IMR-90 (cell line): ENCODE results near the gene MROH8. TPM values are rescaled to one million over a fixed set of nuclear protein-coding genes. Genes with fewer than 3 reads are reported as not detected.

Experiments
- ATAC-seq: fragments of 200-7000 bp; cut with Tn5 transposase; 2 replicates; pipeline ENCODE4 v1.9.1; 2020; ENCODE audit warnings: low read depth, mild to moderate bottlenecking, moderate library complexity
- BruUV-seq: library from RNA; stranded (reverse); fragments of 400-500 nt; replicated peaks from 2 replicates; lab custom pipeline; 2021; lab: Mats Ljungman, UMichigan
- CTCF ChIA-PET: fragments of 300-600 bp; formaldehyde crosslinking; extraction: SDS; loops from one replicate; lab custom pipeline; 2021; ENCODE audit warnings: antibody characterized with exemption; lab: Yijun Ruan, JAX
- POLR2A ChIA-PET: fragments of 300-600 bp; sonication (Branson Sonifier 250); formaldehyde crosslinking; loops from one replicate; lab custom pipeline; 2022; ENCODE audit warnings: antibody characterized with exemption; ENCODE audit not compliant: unreplicated experiment; lab: Charles Lee
- DNase-seq: peaks from one replicate; pipeline ENCODE4 v3.0.0; 2013
- H2AFZ ChIP-seq: replicated peaks from 2 replicates; pipeline ENCODE3; 2013; ENCODE audit warnings: low read length, mild to moderate bottlenecking; ENCODE audit not compliant: poor library complexity
- H2AK5ac ChIP-seq: 2 replicates; pipeline ENCODE4 v1.6.1; 2013; ENCODE audit warnings: low read depth, low read length, inconsistent platforms
- H2AK9ac ChIP-seq: replicated peaks from 2 replicates; pipeline ENCODE3; 2013; ENCODE audit warnings: mild to moderate bottlenecking, low read depth, low read length, moderate library complexity; ENCODE audit not compliant: poor library complexity
- H2BK120ac ChIP-seq: 2 replicates; pipeline ENCODE4 v1.6.1; 2013; ENCODE audit warnings: low read depth, low read length, inconsistent platforms
- H2BK15ac ChIP-seq: 3 replicates; pipeline ENCODE4 v1.6.1; 2013; ENCODE audit warnings: low read depth, low read length, inconsistent platforms
- H2BK20ac ChIP-seq: 2 replicates; pipeline ENCODE4 v1.6.1; 2013; ENCODE audit warnings: low read depth, mild to moderate bottlenecking, inconsistent platforms, low read length, moderate library complexity
- H2BK5ac ChIP-seq: 2 replicates; pipeline ENCODE4 v1.6.1; 2013; ENCODE audit warnings: mild to moderate bottlenecking, low read depth, low read length, inconsistent platforms; ENCODE audit not compliant: poor library complexity, severe bottlenecking
- H3K14ac ChIP-seq: replicated peaks from 2 replicates; pipeline ENCODE4 v1.6.1; 2013; ENCODE audit warnings: low read depth, low read length, inconsistent platforms
- H3K18ac ChIP-seq: 2 replicates; pipeline ENCODE4 v1.6.1; 2013; ENCODE audit warnings: low read depth, low read length, control low read depth
- H3K23ac ChIP-seq: 2 replicates; pipeline ENCODE4 v1.6.1; 2013; ENCODE audit warnings: low read depth, low read length, inconsistent platforms
- H3K27ac ChIP-seq: 2 replicates; pipeline ENCODE4 v1.5.1; 2013; ENCODE audit warnings: mild to moderate bottlenecking, control low read depth, low read length; ENCODE audit not compliant: insufficient read depth
- H3K27me3 ChIP-seq: 2 replicates; pipeline ENCODE4 v1.6.1; 2013; ENCODE audit warnings: low read length; ENCODE audit not compliant: control insufficient read depth, insufficient read depth
- H3K36me3 ChIP-seq: 2 replicates; pipeline ENCODE4 v1.6.1; 2013; ENCODE audit warnings: low read length, mixed read lengths; ENCODE audit not compliant: control insufficient read depth, insufficient read depth
- H3K4ac ChIP-seq: 2 replicates; pipeline ENCODE4 v1.6.1; 2013; ENCODE audit warnings: low read depth, low read length, inconsistent platforms
- H3K4me1 ChIP-seq: 2 replicates; pipeline ENCODE4 v1.6.1; 2013; ENCODE audit warnings: low read length, mixed read lengths; ENCODE audit not compliant: control insufficient read depth, insufficient read depth
- H3K4me2 ChIP-seq: 2 replicates; pipeline ENCODE4 v1.6.1; 2013; ENCODE audit warnings: low read depth, mild to moderate bottlenecking, control low read depth, low read length, moderate library complexity
- H3K4me3 ChIP-seq: 2 replicates; pipeline ENCODE4 v1.5.1; 2013; ENCODE audit warnings: low read depth, mild to moderate bottlenecking, control low read depth, low read length, moderate library complexity; ENCODE audit not compliant: insufficient read depth
- H3K56ac ChIP-seq: 2 replicates; pipeline ENCODE4 v1.6.1; 2013; ENCODE audit warnings: low read length, inconsistent platforms; ENCODE audit not compliant: insufficient read depth; ENCODE audit errors: extremely low read depth
- H3K79me1 ChIP-seq, 2 experiments: 2 replicates each; pipeline ENCODE4 v1.6.1; 2013; ENCODE audit warnings: low read length in 2 of 2, inconsistent platforms in 1 of 2, low read depth in 1 of 2
- H3K9ac ChIP-seq: 2 replicates; pipeline ENCODE4 v1.6.1; 2013; ENCODE audit warnings: low read depth, low read length, control low read depth
- H3K9me1 ChIP-seq: 2 replicates; pipeline ENCODE4 v1.6.1; 2013; ENCODE audit warnings: low read length, inconsistent platforms; ENCODE audit not compliant: insufficient read depth
- H3K9me3 ChIP-seq: 2 replicates; pipeline ENCODE4 v1.6.1; 2013; ENCODE audit warnings: low read length; ENCODE audit not compliant: control insufficient read depth, insufficient read depth
- H4K20me1 ChIP-seq: 2 replicates; pipeline ENCODE4 v1.6.1; 2013; ENCODE audit warnings: low read length, inconsistent platforms; ENCODE audit not compliant: insufficient read depth
- H4K5ac ChIP-seq: 2 replicates; pipeline ENCODE4 v1.6.1; 2013; ENCODE audit warnings: mild to moderate bottlenecking, low read depth, low read length, control low read depth
- H4K8ac ChIP-seq, 2 experiments: 2 replicates each; pipeline ENCODE4 v1.6.1; 2013; ENCODE audit warnings: low read depth in 2 of 2, low read length in 2 of 2, control low read depth in 1 of 2, inconsistent platforms in 1 of 2
- H4K91ac ChIP-seq: 2 replicates; pipeline ENCODE4 v1.6.1; 2013; ENCODE audit warnings: low read depth, low read length, inconsistent platforms; ENCODE audit not compliant: insufficient read depth
- CTCF ChIP-seq: conservative IDR thresholded peaks from 2 replicates; pipeline ENCODE4 v1.5.1; 2012; ENCODE audit warnings: mild to moderate bottlenecking, low read depth, low read length, improper control_type of control experiment
- FOS ChIP-seq: fragments of 150-350 bp; IDR thresholded peaks from 2 replicates; pipeline ENCODE4 v1.6.1; 2016; ENCODE audit warnings: low read depth, low read length
- MAFK ChIP-seq: IDR thresholded peaks from 2 replicates; pipeline ENCODE4 v1.6.1; 2012; ENCODE audit warnings: low read depth, low read length, improper control_type of control experiment
- NFE2L2 ChIP-seq: fragments of 150-350 bp; IDR thresholded peaks from 2 replicates; pipeline ENCODE4 v1.6.1; 2016; ENCODE audit warnings: low read depth, mild to moderate bottlenecking, low read length
- POLR2A ChIP-seq: IDR thresholded peaks from 2 replicates; pipeline ENCODE4 v1.6.1; 2012; ENCODE audit warnings: mild to moderate bottlenecking, low read depth, low read length
- RAD21 ChIP-seq: IDR thresholded peaks from 2 replicates; pipeline ENCODE4 v1.6.1; 2012; ENCODE audit warnings: low read length, improper control_type of control experiment
- RFX5 ChIP-seq: IDR thresholded peaks from 2 replicates; pipeline ENCODE4 v1.8.0; 2012; ENCODE audit warnings: low read depth, mild to moderate bottlenecking, low read length, moderate library complexity
- SMC3 ChIP-seq: fragments of 150-350 bp; IDR thresholded peaks from 2 replicates; pipeline ENCODE4 v1.6.1; 2016; ENCODE audit warnings: low read depth, mild to moderate bottlenecking, antibody characterized with exemption, low read length, moderate library complexity
- WGBS, 2 experiments: methylation state at CpG; one replicate each; pipeline versions ENCODE4 v1.1.5 to v1.1.7; 2013; ENCODE audit warnings: missing lambda C conversion rate in 2 of 2; ENCODE audit not compliant: insufficient read length in 1 of 2; ENCODE audit errors: extremely low coverage in 2 of 2; 5-methylcytosine and 5-hydroxymethylcytosine counted together
- dilution Hi-C: fragments of 300-500 bp; cut with HindIII; formaldehyde crosslinking; loops from one replicate; pipeline ENCODE4 v1.14.3; 2018; ENCODE audit warnings: low sequenced_read_pairs; ENCODE audit not compliant: unreplicated experiment
- in situ Hi-C: fragments of 300-500 bp; cut with MboI; formaldehyde crosslinking; loops from 3 replicates; pipeline ENCODE4 v1.14.3; 2019; ENCODE audit warnings: low sequenced_read_pairs, inconsistent platforms, mixed read lengths
- intact Hi-C: fragments of 100-400 bp; cut with micrococcal nuclease; formaldehyde crosslinking; loops from 2 replicates; pipeline ENCODE4 v1.10.0; 2022
- polyA plus RNA-seq, 3 experiments: library from polyadenylated mRNA; depleted of rRNA; stranded (reverse); fragments of >200 nt; gene quantifications; 2 replicates each; pipeline ENCODE4 v1.2.3, GENCODE V29; 2012; ENCODE audit warnings: low replicate concordance in 1 of 3
- total RNA-seq: library from RNA; depleted of rRNA; stranded (reverse); fragments of >200 nt; gene quantifications from 2 replicates; pipeline ENCODE4 v1.2.3, GENCODE V29; 2012

The MROH8 gene
- total and polyA plus RNA-seq, 2 of the 4 experiments (the other 2 are of a cell fraction), result 1.3 to 1.8 TPM

- H3K27ac ChIP-seq, result no peak overlapping the region
- peak; percentile 72 for ATAC-seq
- no peak overlapping the region for H2BK120ac ChIP-seq
- H3K4me3 ChIP-seq, result no peak overlapping the region
- H3K4ac ChIP-seq, result no peak overlapping the region
- no peak overlapping the region for H3K56ac ChIP-seq
- H3K23ac ChIP-seq, result no peak overlapping the region
- H2AK9ac ChIP-seq, result no peak overlapping the region
- no TSS peak for BruUV-seq
- dilution Hi-C loops (no loop called here), intact Hi-C loops (loop anchor here (1.0 kb wide), 1 partner anchor 74 kb away; no protein-coding TSS in a partner anchor), in situ Hi-C loops (no loop called here)
- H4K91ac ChIP-seq, result no peak overlapping the region
- no peak for DNase-seq
- H2BK5ac ChIP-seq, result no peak overlapping the region
- H3K27me3 ChIP-seq, result no peaks in the 10 kb centered on the region
- H2BK20ac ChIP-seq, result no peak overlapping the region
- H3K4me1 ChIP-seq, result peaks cover 3% of the 10 kb centered on the region
- TF ChIP-seq RFX5 (no peak), MAFK (0 out of 2 replicates have a peak, but pooled peaks have one; percentile 4), POLR2A (no peak), SMC3 (peak; percentile 55), FOS (no peak), CTCF (peak; percentile 55), RAD21 (peak; percentile 30; the same call in 1 of the 2 replicates), NFE2L2 (no peak)
- H3K9me1 ChIP-seq, result no peaks in the 10 kb centered on the region
- H2AK5ac ChIP-seq, result no peak overlapping the region
- H4K8ac ChIP-seq, result no peak overlapping the region
- POLR2A ChIA-PET, result no interaction called here
- H3K9me3 ChIP-seq, result no peaks in the 10 kb centered on the region
- peaks cover 24 to 43% of the 10 kb centered on the region in 2 experiments for H3K79me1 ChIP-seq
- no peak overlapping the region for H3K14ac ChIP-seq
- H3K36me3 ChIP-seq, result peaks cover 3% of the 10 kb centered on the region; the same call in 1 of the 2 replicates
- no peak overlapping the region for H3K4me2 ChIP-seq
- H4K20me1 ChIP-seq, result no peaks in the 10 kb centered on the region
- CTCF ChIA-PET, result interaction anchor here (0.6 to 2.3 kb wide), 5 partner anchors 9 to 1295 kb away, joined by 3 to 11 read pairs (median 5); partner anchors contain the start of gene RBL1
- H2AFZ ChIP-seq, result no peak overlapping the region
- H2BK15ac ChIP-seq, result no peak overlapping the region
- no peak overlapping the region for H4K5ac ChIP-seq
- no peak overlapping the region for H3K9ac ChIP-seq
- 93% methylated on average over 3 of the region's 5 CpGs; no CpG with 5 or more reads in 1 of the 2 experiments for WGBS, 2 experiments
- H3K18ac ChIP-seq, result no peak overlapping the region
These were observed 97.5 kb downstream of the MROH8 start for GRCh38 chr20:37081717-37082289.
